NCI-H2107 (cell line): ENCODE measurements around the gene DNAJC15.
"Not testable (repeated sequence)": the region's sequence is repeated elsewhere in the genome, so short reads cannot be mapped to it uniquely, and the experiment has no call there.

ENCODE experiments used
- DNase-seq: peaks from one replicate; lab custom pipeline; 2025; lab: John Stamatoyannopoulos, UW

The DNAJC15 gene

GRCh38 chr13:43023289-43023963 is at the start of gene DNAJC15:
Gene DNAJC15 (plus strand): TSS chr13:43023586. CDS start chr13:43023627, 41 bp downstream.
- no peak for DNase-seq

- DNase-seq, result no peak
Measured at GRCh38 chr13:42976066-42976465, 47.3 kb upstream of the DNAJC15 start.

GRCh38 chr13:42977219-42977659 is 46.1 kb upstream of the DNAJC15 start:
- no peak for DNase-seq

GRCh38 chr13:42981317-42981716 is 42.1 kb upstream of the DNAJC15 start:
- no peak for DNase-seq

- DNase-seq, result no peak
Measured at GRCh38 chr13:42981853-42982252, 41.5 kb upstream of the DNAJC15 start.

GRCh38 chr13:42984026-42984425 is 39.4 kb upstream of the DNAJC15 start:
- DNase-seq, result no peak

GRCh38 chr13:42984691-42985090 is 38.7 kb upstream of the DNAJC15 start:
- DNase-seq, result no peak

GRCh38 chr13:42985312-42986175 is 37.8 kb upstream of the DNAJC15 start:
- DNase-seq, result no peak

- DNase-seq, result no peak
Measured at GRCh38 chr13:42986176-42986574, 37.2 kb upstream of the DNAJC15 start.

GRCh38 chr13:42990291-42991232 is 32.8 kb upstream of the DNAJC15 start:
- no peak for DNase-seq

GRCh38 chr13:42991233-42991897 is 32.0 kb upstream of the DNAJC15 start:
- not testable (repeated sequence) for DNase-seq

- no peak for DNase-seq
Measured at GRCh38 chr13:42991898-42992763, 31.3 kb upstream of the DNAJC15 start, which contains the start of gene EPSTI1. Gene EPSTI1 (minus strand): TSS chr13:42992241. CDS start chr13:42992165, 76 bp downstream.

- DNase-seq, result no peak
Measured at GRCh38 chr13:42992764-42993122, 30.6 kb upstream of the DNAJC15 start.

GRCh38 chr13:42994878-42995277 is 28.5 kb upstream of the DNAJC15 start:
- DNase-seq, result no peak

- no peak for DNase-seq
Measured at GRCh38 chr13:42996584-42996983, 26.8 kb upstream of the DNAJC15 start.

GRCh38 chr13:42997381-42997780 is 26.0 kb upstream of the DNAJC15 start:
- no peak for DNase-seq

GRCh38 chr13:42999491-42999890 is 23.9 kb upstream of the DNAJC15 start:
- no peak for DNase-seq

GRCh38 chr13:43000676-43001075 is 22.7 kb upstream of the DNAJC15 start:
- DNase-seq, result no peak

GRCh38 chr13:43002021-43002420 is 21.4 kb upstream of the DNAJC15 start:
- DNase-seq, result no peak

GRCh38 chr13:43003010-43003409 is 20.4 kb upstream of the DNAJC15 start:
- no peak for DNase-seq

GRCh38 chr13:43003729-43004128 is 19.7 kb upstream of the DNAJC15 start:
- no peak for DNase-seq
